Stimulated activated CD8-positive, alpha-beta memory T cell treated with anti-CD3 and anti-CD28 coated beads, Interleukin-7, amount 100 ng/mL, for 48 hours (primary cell): ENCODE data around the gene PBRM1.
"Not testable (repeated sequence)": the region's sequence is repeated elsewhere in the genome, so short reads cannot be mapped to it uniquely, and the experiment has no call there.

Experiments used
- DNase-seq, 2 donors: peaks; one replicate each; pipeline ENCODE4 v3.0.0-alpha.2; 2020; ENCODE audit warnings: low read depth in 1 of 2; ENCODE audit errors: extremely low read depth in 1 of 2

PBRM1 gene

GRCh38 chr3:52685709-52686691 is at the start of gene PBRM1, which contains the start of gene GNL3:
Gene PBRM1 (minus strand): TSS chr3:52685913.
Gene GNL3 (plus strand): TSS chr3:52686032. CDS start chr3:52686093, 61 bp downstream.
- peak; percentile 84 for DNase-seq

- no peak for DNase-seq
These were observed 47.7 kb upstream of the PBRM1 start for GRCh38 chr3:52733256-52733891.

- DNase-seq: no peak
These were observed 45.9 kb upstream of the PBRM1 start for GRCh38 chr3:52731590-52731989.

GRCh38 chr3:52730681-52731080 is 45.0 kb upstream of the PBRM1 start:
- no peak for DNase-seq

- DNase-seq: not testable (repeated sequence)
These were observed 43.0 kb upstream of the PBRM1 start for GRCh38 chr3:52728753-52729152.

GRCh38 chr3:52724511-52724910 is 38.8 kb upstream of the PBRM1 start:
- DNase-seq: no peak

GRCh38 chr3:52723935-52724334 is 38.2 kb upstream of the PBRM1 start:
- DNase-seq: no peak

- no peak for DNase-seq
These were observed 36.8 kb upstream of the PBRM1 start for GRCh38 chr3:52722491-52722890.

- DNase-seq: no peak
These were observed 36.0 kb upstream of the PBRM1 start for GRCh38 chr3:52721730-52722008.

- no peak for DNase-seq
These were observed 35.5 kb upstream of the PBRM1 start for GRCh38 chr3:52721002-52721729.

- DNase-seq: no peak
These were observed 33.9 kb upstream of the PBRM1 start for GRCh38 chr3:52719618-52720017.

- no peak for DNase-seq
These were observed 30.1 kb upstream of the PBRM1 start for GRCh38 chr3:52715714-52716305.

- DNase-seq: no peak
These were observed 28.9 kb upstream of the PBRM1 start for GRCh38 chr3:52714335-52715302.

GRCh38 chr3:52712291-52713212 is 26.8 kb upstream of the PBRM1 start:
- DNase-seq: no peak

- DNase-seq: no peak
These were observed 24.8 kb upstream of the PBRM1 start for GRCh38 chr3:52710512-52710911.

GRCh38 chr3:52707585-52707984 is 21.9 kb upstream of the PBRM1 start:
- DNase-seq: no peak

GRCh38 chr3:52705688-52706686 is 20.3 kb upstream of the PBRM1 start, which contains the start of the genes GLT8D1 and SPCS1:
Gene GLT8D1 (minus strand): TSS chr3:52705791. CDS start chr3:52700460, 5,331 bp downstream.
Gene SPCS1 (plus strand): TSS chr3:52706106. CDS start chr3:52706247, 141 bp downstream.
- peak; percentile 72 to 76 for DNase-seq

- no peak for DNase-seq
These were observed 19.6 kb upstream of the PBRM1 start for GRCh38 chr3:52705438-52705687.
